Astrocyte of the cerebellum (primary cell): ENCODE data around the gene DNAI2.

Experiments
- DNase-seq: peaks from one replicate; pipeline ENCODE4 v3.0.0-alpha.2; 2011; ENCODE audit warnings: low read depth
- H3K4me3 ChIP-seq: 2 replicates; pipeline ENCODE4 v1.5.1; 2011; ENCODE audit warnings: mild to moderate bottlenecking, low read depth, low read length, moderate library complexity
- CTCF ChIP-seq: IDR thresholded peaks from 2 replicates; pipeline ENCODE4 v1.5.1; 2012; ENCODE audit warnings: low read length, low read depth, moderate library complexity, mild to moderate bottlenecking; ENCODE audit errors: missing control alignments
- in situ Hi-C: cut with HindIII; loops from 2 replicates; pipeline ENCODE4 v1.10.0; 2017; ENCODE audit warnings: low sequenced_read_pairs

DNAI2 gene

GRCh38 chr17:74237321-74237720 lies 36.7 kb upstream of the DNAI2 start:
- in situ Hi-C loops: no loop called here
- H3K4me3 ChIP-seq: no peak overlapping the region
- TF ChIP-seq CTCF: no peak
- no peak for DNase-seq

GRCh38 chr17:74239172-74239571 lies 34.9 kb upstream of the DNAI2 start:
- H3K4me3 ChIP-seq: no peak overlapping the region
- TF ChIP-seq CTCF: no peak
- no peak for DNase-seq
- in situ Hi-C loops: no loop called here

- H3K4me3 ChIP-seq: no peak overlapping the region
- DNase-seq: no peak
- no peak for TF ChIP-seq CTCF
- in situ Hi-C loops: no loop called here
Measured at GRCh38 chr17:74240618-74241205, 33.3 kb upstream of the DNAI2 start.

GRCh38 chr17:74241431-74241830 lies 32.6 kb upstream of the DNAI2 start:
- in situ Hi-C loops: no loop called here
- H3K4me3 ChIP-seq: no peak overlapping the region
- DNase-seq: no peak
- TF ChIP-seq CTCF: no peak

- no peak for DNase-seq
- no peak for TF ChIP-seq CTCF
- no peak overlapping the region for H3K4me3 ChIP-seq
- in situ Hi-C loops: no loop called here
Measured at GRCh38 chr17:74241847-74242246, 32.2 kb upstream of the DNAI2 start.

GRCh38 chr17:74243013-74243755 lies 30.9 kb upstream of the DNAI2 start:
- in situ Hi-C loops: no loop called here
- DNase-seq: no peak
- no peak overlapping the region for H3K4me3 ChIP-seq
- no peak for TF ChIP-seq CTCF
